ENCODE results near the gene ERICH4. TPM values are rescaled to one million over a fixed set of nuclear protein-coding genes. Genes with fewer than 3 reads are reported as not detected.

The ERICH4 gene
- total and polyA plus RNA-seq, 2 donors (not counting 3 experiments of a cell fraction or from before 2014, with no cell fraction given), result not detected

GRCh38 chr19:41413947-41414346 lies 29.0 kb upstream of the ERICH4 start:
- DNase-seq (ENCODE audit: low read depth, low spot score), result no peak
- dilution Hi-C loops (cut with MboI; ENCODE audit: extremely low pct_ligation_motif_present, low sequenced_read_pairs) (no loop called here), intact Hi-C loops (cut with micrococcal nuclease) (no loop called here)
- Histone ChIP-seq H3K4me1 (ENCODE audit: control insufficient read depth, extremely low read depth, insufficient read depth, low read length) (no peaks in the 10 kb centered on the region), H3K4me3 (replicated peaks in 1 of 3; ENCODE audit: insufficient read depth in 1 of 3, low read depth in 1 of 3, low read length in 3 of 3) (no peak overlapping the region), H3K79me2 (ENCODE audit: control insufficient read depth, insufficient read depth, low read length) (no peaks in the 10 kb centered on the region), H3K27me3 (ENCODE audit: control insufficient read depth in 2 of 2, insufficient read depth in 2 of 2, low read length in 2 of 2) (no peaks in the 10 kb centered on the region), H2AFZ (ENCODE audit: low read depth, low read length) (no peak overlapping the region), H4K20me1 (replicated peaks; ENCODE audit: control insufficient read depth, extremely low read depth, insufficient read depth, low read length) (no peaks in the 10 kb centered on the region), H3K9me1 (replicated peaks; ENCODE audit: control insufficient read depth, extremely low read depth, insufficient read depth, low read length) (no peaks in the 10 kb centered on the region), H3K27ac (ENCODE audit: insufficient read depth, low read depth, low read length) (no peak overlapping the region), H3K9ac (replicated peaks; ENCODE audit: extremely low read depth, insufficient read depth, low read length) (no peak overlapping the region), H3K4me2 (ENCODE audit: insufficient read depth, low read length) (no peak overlapping the region), H3K9me3 (replicated peaks; ENCODE audit: control insufficient read depth, insufficient read depth, low read length) (no peaks in the 10 kb centered on the region), H3K36me3 (ENCODE audit: control insufficient read depth in 2 of 2, extremely low read depth in 1 of 2, insufficient read depth in 2 of 2, low read length in 2 of 2) (peaks cover 0 to 25% of the 10 kb centered on the region in 2 experiments)
- no peak for FAIRE-seq
- ChIA-PET CTCF (no interaction called here), POLR2A (no interaction called here)
- TF ChIP-seq MAX (IDR thresholded peaks at IDR 0.05; ENCODE audit: insufficient read depth, insufficient read length) (no peak), CTCF (IDR thresholded peaks at IDR 0.05; ENCODE audit: extremely low read depth in 1 of 2, insufficient read depth in 1 of 2, low read depth in 1 of 2, low read length in 2 of 2) (no peak), MYC (IDR thresholded peaks at IDR 0.05; ENCODE audit: low read depth, low read length) (no peak), JUN (IDR thresholded peaks at IDR 0.05; ENCODE audit: borderline replicate concordance, insufficient read depth, insufficient read length, low read depth) (no peak), FOS (IDR thresholded peaks at IDR 0.05; ENCODE audit: borderline replicate concordance, insufficient read depth, low read length) (no peak), GATA2 (IDR thresholded peaks at IDR 0.05; ENCODE audit: insufficient read depth, insufficient read length, low read depth, low read length) (no peak), EZH2 (IDR thresholded peaks at IDR 0.05; ENCODE audit: borderline replicate concordance, low read depth, low read length, severe bottlenecking) (no peak), POLR2AphosphoS5 (IDR thresholded peaks at IDR 0.05; ENCODE audit: insufficient read depth, low read depth, low read length) (no peak), POLR2A (IDR thresholded peaks at IDR 0.05; ENCODE audit: low read depth, low read length) (no peak)
- BruUV-seq (replicated peaks), result no TSS peak
